Measurements from ENCODE around the gene ARHGEF16. TPM values are rescaled to one million over a fixed set of nuclear protein-coding genes. Genes with fewer than 3 reads are reported as not detected.

ARHGEF16 gene
- total RNA-seq, 4 donors from 2014 or later, result 5.9 to 13.6 (median 8.4) TPM

- Histone ChIP-seq H3K4me1 (peaks cover 62% of the 10 kb centered on the region), H3K4me3 (no peak overlapping the region), H3K27ac (no peak overlapping the region), H3K36me3 (no peaks in the 10 kb centered on the region), H3K27me3 (no peaks in the 10 kb centered on the region), H3K9me3 (no peaks in the 10 kb centered on the region)
- 81% methylated on average over 14 of the region's 17 CpGs for WGBS
- TF ChIP-seq CTCF (IDR thresholded peaks at IDR 0.05) (no peak), POLR2A (IDR thresholded peaks at IDR 0.05) (no peak), POLR2AphosphoS5 (IDR thresholded peaks at IDR 0.05) (no peak), EP300 (IDR thresholded peaks at IDR 0.05) (no peak)
- DNase-seq (ENCODE audit: low spot score in 2 of 2), result no peak
These were observed 15.6 kb downstream of the ARHGEF16 start for GRCh38 chr1:3469849-3470649.

GRCh38 chr1:3470650-3471355 is 16.3 kb downstream of the ARHGEF16 start:
- Histone ChIP-seq H3K27me3 (no peaks in the 10 kb centered on the region), H3K9me3 (no peaks in the 10 kb centered on the region), H3K27ac (no peak overlapping the region), H3K4me3 (no peak overlapping the region), H3K4me1 (peaks cover 54% of the 10 kb centered on the region), H3K36me3 (no peaks in the 10 kb centered on the region)
- DNase-seq (ENCODE audit: low spot score in 2 of 2), result no peak
- WGBS, result 74% methylated on average over 20 of the region's 22 CpGs
- TF ChIP-seq POLR2AphosphoS5 (IDR thresholded peaks at IDR 0.05), result no peak
- no peak for TF ChIP-seq POLR2A (IDR thresholded peaks at IDR 0.05)
- TF ChIP-seq EP300 (IDR thresholded peaks at IDR 0.05), result no peak

GRCh38 chr1:3471356-3472087 is 17.1 kb downstream of the ARHGEF16 start:
- Histone ChIP-seq H3K9me3 (no peaks in the 10 kb centered on the region), H3K4me3 (no peak overlapping the region), H3K36me3 (no peaks in the 10 kb centered on the region), H3K27me3 (no peaks in the 10 kb centered on the region), H3K27ac (no peak overlapping the region), H3K4me1 (peaks cover 52% of the 10 kb centered on the region)
- no peak for DNase-seq (ENCODE audit: low spot score in 2 of 2)
- TF ChIP-seq CTCF (IDR thresholded peaks at IDR 0.05) (peak in 1 of 2 donors; percentile 28), POLR2A (IDR thresholded peaks at IDR 0.05) (no peak), EP300 (IDR thresholded peaks at IDR 0.05) (no peak), POLR2AphosphoS5 (IDR thresholded peaks at IDR 0.05) (no peak)
- no CpG with 5 or more reads among the region's 25 CpGs for WGBS

- H3K27me3 ChIP-seq, result no peaks in the 10 kb centered on the region
- H3K4me3 ChIP-seq, result no peak overlapping the region
- H3K4me1 ChIP-seq, result peaks cover 44% of the 10 kb centered on the region
- DNase-seq (ENCODE audit: low spot score in 2 of 2), result no peak
- TF ChIP-seq POLR2A (IDR thresholded peaks at IDR 0.05) (no peak), CTCF (IDR thresholded peaks at IDR 0.05) (no peak), POLR2AphosphoS5 (IDR thresholded peaks at IDR 0.05) (no peak), EP300 (IDR thresholded peaks at IDR 0.05) (no peak)
- H3K9me3 ChIP-seq, result no peaks in the 10 kb centered on the region
- H3K27ac ChIP-seq, result no peak overlapping the region
- 88% methylated on average over 14 of the region's 25 CpGs for WGBS
- no peaks in the 10 kb centered on the region for H3K36me3 ChIP-seq
These were observed 17.8 kb downstream of the ARHGEF16 start for GRCh38 chr1:3472088-3472850.

GRCh38 chr1:3472906-3473305 is 18.4 kb downstream of the ARHGEF16 start:
- DNase-seq (ENCODE audit: low spot score in 2 of 2), result no peak
- Histone ChIP-seq H3K36me3 (no peaks in the 10 kb centered on the region), H3K9me3 (no peaks in the 10 kb centered on the region), H3K27ac (no peak overlapping the region), H3K4me3 (no peak overlapping the region), H3K4me1 (peaks cover 38% of the 10 kb centered on the region), H3K27me3 (no peaks in the 10 kb centered on the region)
- WGBS, result 73% methylated on average over 4 of the region's 17 CpGs
- TF ChIP-seq POLR2AphosphoS5 (IDR thresholded peaks at IDR 0.05) (no peak), CTCF (IDR thresholded peaks at IDR 0.05) (no peak), POLR2A (IDR thresholded peaks at IDR 0.05) (no peak), EP300 (IDR thresholded peaks at IDR 0.05) (no peak)

Measured in suprapubic skin (tissue), 4 donors.